OCI-LY7 (cell line): ENCODE results near the gene TMEM69. TPM values are rescaled to one million over a fixed set of nuclear protein-coding genes. Genes with fewer than 3 reads are reported as not detected.
"Not testable (repeated sequence)": the region's sequence is repeated elsewhere in the genome, so short reads cannot be mapped to it uniquely, and the experiment has no call there.

Experiments used
- BruUV-seq: library from RNA; stranded (reverse); fragments of 400-500 nt; replicated peaks from 2 replicates; lab custom pipeline; 2021; lab: Mats Ljungman, UMichigan
- CTCF ChIA-PET: fragments of 300-600 bp; sonication (Branson Sonifier 250); formaldehyde crosslinking; loops from one replicate; lab custom pipeline; 2022; ENCODE audit warnings: antibody characterized with exemption; ENCODE audit not compliant: unreplicated experiment; lab: Charles Lee
- POLR2A ChIA-PET: fragments of 300-600 bp; sonication (Branson Sonifier 250); formaldehyde crosslinking; loops from one replicate; lab custom pipeline; 2022; ENCODE audit warnings: antibody characterized with exemption; lab: Charles Lee
- DNase-seq: peaks from one replicate; pipeline ENCODE4 v3.0.0-alpha.2; 2015; ENCODE audit warnings: low spot score
- H2AFZ ChIP-seq: fragments of 200-600 bp; sonication (generic), shearing (Covaris generic); 2 replicates; pipeline ENCODE4 v1.6.1; 2014; ENCODE audit warnings: mild to moderate bottlenecking, antibody characterized with exemption, low read length, moderate library complexity
- H3K27ac ChIP-seq: fragments of 200-600 bp; sonication (generic); 2 replicates; pipeline ENCODE4 v1.5.1; 2014; ENCODE audit warnings: mixed run types, low read depth, mild to moderate bottlenecking, moderate library complexity, low read length, inconsistent platforms; ENCODE audit not compliant: poor library complexity, severe bottlenecking
- H3K36me3 ChIP-seq: fragments of 200-600 bp; sonication (generic); 2 replicates; pipeline ENCODE4 v1.6.1; 2014; ENCODE audit warnings: mild to moderate bottlenecking, antibody characterized with exemption, low read length, moderate library complexity, mixed read lengths; ENCODE audit not compliant: insufficient read depth
- H3K4me1 ChIP-seq: fragments of 200-600 bp; sonication (generic); 2 replicates; pipeline ENCODE4 v1.5.1; 2014; ENCODE audit warnings: mild to moderate bottlenecking, low read length; ENCODE audit not compliant: insufficient read depth, poor library complexity, severe bottlenecking
- H3K4me2 ChIP-seq: fragments of 200-600 bp; sonication (generic); 2 replicates; pipeline ENCODE4 v1.6.1; 2014; ENCODE audit warnings: mild to moderate bottlenecking, low read length
- H3K4me3 ChIP-seq: fragments of 200-600 bp; sonication (generic); 2 replicates; pipeline ENCODE4 v1.5.1; 2014; ENCODE audit warnings: mild to moderate bottlenecking, low read depth, low read length; ENCODE audit not compliant: poor library complexity, severe bottlenecking
- H3K79me2 ChIP-seq: fragments of 200-600 bp; sonication (generic); 2 replicates; pipeline ENCODE4 v1.6.1; 2016; ENCODE audit warnings: low read depth, mild to moderate bottlenecking, low read length, moderate library complexity, mixed read lengths; ENCODE audit not compliant: insufficient read depth
- H3K9me2 ChIP-seq: fragments of 200-600 bp; sonication (generic); 2 replicates; pipeline ENCODE4 v1.6.1; 2016; ENCODE audit warnings: mild to moderate bottlenecking, low read length, mixed read lengths; ENCODE audit not compliant: insufficient read depth
- H3K9me3 ChIP-seq: fragments of 200-600 bp; sonication (generic); 2 replicates; pipeline ENCODE4 v1.6.1; 2014; ENCODE audit warnings: mild to moderate bottlenecking, mixed run types, low read length, mixed read lengths
- H4K20me1 ChIP-seq: fragments of 200-600 bp; sonication (generic); 2 replicates; pipeline ENCODE4 v1.6.1; 2014; ENCODE audit warnings: mild to moderate bottlenecking, antibody characterized with exemption, low read length, moderate library complexity, mixed read lengths; ENCODE audit not compliant: insufficient read depth
- CTCF ChIP-seq: fragments of 200-600 bp; sonication (generic); conservative IDR thresholded peaks from 2 replicates; pipeline ENCODE4 v1.5.1; 2014; ENCODE audit warnings: mild to moderate bottlenecking, antibody characterized with exemption, low read length, moderate library complexity, mixed read lengths
- EZH2phosphoT487 ChIP-seq: fragments of 200-600 bp; sonication (generic); IDR thresholded peaks from 2 replicates; pipeline ENCODE4 v1.6.1; 2018; ENCODE audit warnings: low read depth, borderline replicate concordance, mild to moderate bottlenecking, mixed run types, antibody characterized with exemption, low read length, moderate library complexity, mixed read lengths
- intact Hi-C: fragments of 100-400 bp; cut with micrococcal nuclease; formaldehyde crosslinking; loops from one replicate; pipeline ENCODE4 v1.10.0; 2022; ENCODE audit not compliant: unreplicated experiment
- total RNA-seq, 2 experiments: library from RNA; depleted of rRNA in 1 of 2; stranded (reverse); fragments of >200 nt in 1 of 2; shearing (Covaris generic) in 1 of 2; gene quantifications; 2 replicates each; pipeline ENCODE4 v1.2.3, GENCODE V29; 2014 to 2022

TMEM69 gene
- total RNA-seq, 2 experiments from 2014 or later = 35.8 to 42.2 TPM

GRCh38 chr1:45730075-45730779, 42.2 kb downstream of the TMEM69 start:
- Histone ChIP-seq H3K4me1 (peaks cover 12% of the 10 kb centered on the region), H3K79me2 (no peaks in the 10 kb centered on the region), H4K20me1 (no peaks in the 10 kb centered on the region), H3K9me2 (no peaks in the 10 kb centered on the region), H3K4me3 (no peak overlapping the region), H2AFZ (no peak overlapping the region), H3K27ac (no peak overlapping the region), H3K4me2 (peak overlapping the region; percentile 5; the same call in 1 of the 2 replicates), H3K36me3 (no peaks in the 10 kb centered on the region), H3K9me3 (no peaks in the 10 kb centered on the region)
- BruUV-seq = no TSS peak
- ChIA-PET CTCF (no interaction called here), POLR2A (interaction anchor here (1.2 kb wide), 1 partner anchor 12 kb away, joined by 6 read pairs; no protein-coding TSS in a partner anchor)
- TF ChIP-seq EZH2phosphoT487 (no peak), CTCF (no peak)
- intact Hi-C loops = no loop called here
- no peak for DNase-seq

DNA sequence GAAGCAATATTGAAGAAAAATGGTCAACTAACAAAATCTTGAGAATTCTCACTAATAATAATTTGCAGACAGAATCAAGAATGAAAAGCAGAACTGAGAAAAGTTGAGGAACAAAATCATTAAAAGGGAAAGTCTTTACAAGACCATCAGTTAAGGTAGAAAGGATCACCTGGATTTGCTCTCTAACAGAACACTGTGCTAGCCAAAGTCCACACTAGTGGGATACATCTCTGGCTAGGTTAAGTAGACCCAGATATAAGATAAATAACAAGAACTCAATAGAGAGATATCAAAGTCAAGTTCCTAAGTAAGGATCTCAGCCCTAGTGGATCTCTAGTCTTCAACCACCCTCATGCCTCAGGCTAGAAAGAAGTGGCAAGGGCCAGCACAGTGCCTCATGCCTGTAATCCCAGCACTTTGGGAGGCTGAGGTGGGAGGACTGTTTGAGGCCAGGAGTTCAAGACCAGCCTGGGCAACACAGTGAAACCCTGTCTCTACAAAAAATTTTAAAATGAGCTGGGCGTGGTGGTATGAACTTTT, 42.9 kb downstream of the TMEM69 start:
- no peaks in the 10 kb centered on the region for H4K20me1 ChIP-seq
- peak overlapping the region; percentile 5; the same call in 1 of the 2 replicates for H3K4me2 ChIP-seq
- H3K9me2 ChIP-seq = no peaks in the 10 kb centered on the region
- BruUV-seq = no TSS peak
- peak; percentile 11 for DNase-seq
- no peaks in the 10 kb centered on the region for H3K79me2 ChIP-seq
- ChIA-PET POLR2A (interaction anchor here (0.9 to 1.4 kb wide), 3 partner anchors 12 to 45 kb away, joined by 3 to 6 read pairs (median 3); partner anchors contain the start of gene GPBP1L1), CTCF (no interaction called here)
- H3K36me3 ChIP-seq = no peaks in the 10 kb centered on the region
- no peak for TF ChIP-seq CTCF
- TF ChIP-seq EZH2phosphoT487 = no peak
- H3K9me3 ChIP-seq = no peaks in the 10 kb centered on the region
- intact Hi-C loops = no loop called here
- peaks cover 16% of the 10 kb centered on the region for H3K4me1 ChIP-seq
- no peak overlapping the region for H3K4me3 ChIP-seq
- no peak overlapping the region for H3K27ac ChIP-seq
- no peak overlapping the region for H2AFZ ChIP-seq

DNA sequence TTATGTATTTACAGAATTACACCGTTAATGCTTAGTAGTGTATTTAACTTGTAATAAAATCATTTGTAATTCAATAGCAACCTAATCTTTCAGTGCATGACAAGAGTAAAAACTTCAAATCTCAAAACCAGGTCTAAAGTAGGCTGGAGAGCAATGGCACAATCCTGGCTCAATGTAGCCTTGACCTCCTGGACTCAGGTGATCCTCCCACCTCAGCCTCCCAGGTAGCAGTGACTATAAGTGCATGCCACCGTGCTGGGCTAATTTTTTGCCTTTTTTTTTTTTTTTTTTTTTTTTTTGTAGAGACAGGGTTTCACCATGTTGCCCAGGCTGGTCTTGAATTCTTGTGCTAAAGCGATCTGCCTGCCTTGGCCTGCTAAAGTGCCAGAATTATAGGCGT, 51.2 kb downstream of the TMEM69 start:
- peaks cover 7% of the 10 kb centered on the region for H3K4me1 ChIP-seq
- TF ChIP-seq EZH2phosphoT487 (no peak), CTCF (no peak)
- H2AFZ ChIP-seq = no peak overlapping the region
- H3K9me2 ChIP-seq = no peaks in the 10 kb centered on the region
- BruUV-seq = no TSS peak
- H3K79me2 ChIP-seq = no peaks in the 10 kb centered on the region
- no peaks in the 10 kb centered on the region for H4K20me1 ChIP-seq
- POLR2A ChIA-PET = no interaction called here
- peaks cover 15% of the 10 kb centered on the region for H3K36me3 ChIP-seq
- CTCF ChIA-PET = no interaction called here
- no peak overlapping the region for H3K4me2 ChIP-seq
- intact Hi-C loops = no loop called here
- no peak overlapping the region for H3K27ac ChIP-seq
- H3K4me3 ChIP-seq = no peak overlapping the region
- no peaks in the 10 kb centered on the region for H3K9me3 ChIP-seq
- DNase-seq = no peak

DNA sequence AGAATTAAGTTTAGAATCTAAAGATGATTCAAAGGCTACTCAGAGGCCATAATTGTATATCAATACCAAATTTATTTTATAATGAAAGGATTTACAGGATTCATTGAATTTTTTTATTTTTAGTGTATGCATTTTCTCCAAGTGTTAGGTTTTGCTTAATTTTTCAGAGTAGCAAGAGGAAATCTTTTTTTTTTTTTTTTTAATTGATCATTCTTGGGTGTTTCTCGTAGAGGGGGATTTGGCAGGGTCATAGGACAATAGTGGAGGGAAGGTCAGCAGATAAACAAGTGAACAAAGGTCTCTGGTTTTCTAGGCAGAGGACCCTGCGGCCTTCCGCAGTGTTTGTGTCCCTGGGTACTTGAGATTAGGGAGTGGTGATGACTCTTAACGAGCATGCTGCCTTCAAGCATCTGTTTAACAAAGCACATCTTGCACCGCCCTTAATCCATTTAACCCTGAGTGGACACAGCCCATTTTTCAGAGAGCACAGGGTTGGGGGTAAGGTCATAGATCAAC, 51.7 kb downstream of the TMEM69 start:
- H3K4me1 ChIP-seq, BruUV-seq, H3K4me3 ChIP-seq, intact Hi-C loops, CTCF ChIA-PET, H3K79me2 ChIP-seq, H3K27ac ChIP-seq, H2AFZ ChIP-seq, H3K9me3 ChIP-seq, H3K4me2 ChIP-seq, DNase-seq, POLR2A ChIA-PET, H3K9me2 ChIP-seq, H4K20me1 ChIP-seq: not testable (repeated sequence)
- peaks cover 15% of the 10 kb centered on the region for H3K36me3 ChIP-seq
